Brain microvascular endothelial cell (primary cell): Measurements from ENCODE around the gene KRTAP25-1.

Source experiments
- DNase-seq: peaks from one replicate; pipeline ENCODE4 v3.0.0-alpha.2; 2020
- H3K27ac ChIP-seq: fragments of 250-450 bp; sonication (Bioruptor Pico); 2 replicates; pipeline ENCODE4 v1.5.1; 2020; ENCODE audit warnings: mild to moderate bottlenecking, moderate library complexity
- H3K27me3 ChIP-seq: fragments of 250-450 bp; sonication (Bioruptor Pico); replicated peaks from 2 replicates; pipeline ENCODE4 v1.5.1; 2020; ENCODE audit warnings: mild to moderate bottlenecking
- H3K36me3 ChIP-seq: fragments of 250-450 bp; sonication (Bioruptor Pico); replicated peaks from 2 replicates; pipeline ENCODE4 v1.5.1; 2020; ENCODE audit warnings: mild to moderate bottlenecking
- H3K4me3 ChIP-seq: 2 replicates; pipeline ENCODE4 v1.5.1; 2011; ENCODE audit warnings: low read depth, mild to moderate bottlenecking, control low read depth, low read length, moderate library complexity
- CTCF ChIP-seq: IDR thresholded peaks from 2 replicates; pipeline ENCODE4 v1.5.1; 2011; ENCODE audit warnings: low read depth, mild to moderate bottlenecking, moderate library complexity, low read length, control low read depth, inconsistent platforms; ENCODE audit errors: missing control alignments
- in situ Hi-C: cut with HindIII; loops from 2 replicates; pipeline ENCODE4 v1.10.0; 2017; ENCODE audit warnings: low sequenced_read_pairs, low pct_ligation_motif_present

Gene KRTAP25-1

GRCh38 chr21:30268608-30269197 lies 20.6 kb downstream of the KRTAP25-1 start:
- no peaks in the 10 kb centered on the region for H3K36me3 ChIP-seq
- H3K27me3 ChIP-seq, result no peaks in the 10 kb centered on the region
- no peak overlapping the region for H3K4me3 ChIP-seq
- peak; percentile 34 for TF ChIP-seq CTCF
- no peak overlapping the region for H3K27ac ChIP-seq
- no peak for DNase-seq
- in situ Hi-C loops, result no loop called here

- DNase-seq, result peak; percentile 49
- H3K27me3 ChIP-seq, result no peaks in the 10 kb centered on the region
- no peaks in the 10 kb centered on the region for H3K36me3 ChIP-seq
- in situ Hi-C loops, result no loop called here
- H3K4me3 ChIP-seq, result no peak overlapping the region
- TF ChIP-seq CTCF, result peak; percentile 57
- no peak overlapping the region for H3K27ac ChIP-seq
Observed at GRCh38 chr21:30257773-30258172, 31.5 kb downstream of the KRTAP25-1 start.

- H3K4me3 ChIP-seq, result no peak overlapping the region
- H3K27me3 ChIP-seq, result no peaks in the 10 kb centered on the region
- DNase-seq, result no peak
- H3K36me3 ChIP-seq, result no peaks in the 10 kb centered on the region
- in situ Hi-C loops, result no loop called here
- no peak overlapping the region for H3K27ac ChIP-seq
- no peak for TF ChIP-seq CTCF
Observed at GRCh38 chr21:30256100-30256499, 33.2 kb downstream of the KRTAP25-1 start.

GRCh38 chr21:30255679-30256078 lies 33.6 kb downstream of the KRTAP25-1 start:
- in situ Hi-C loops, result no loop called here
- no peak overlapping the region for H3K4me3 ChIP-seq
- no peak for TF ChIP-seq CTCF
- no peaks in the 10 kb centered on the region for H3K27me3 ChIP-seq
- no peaks in the 10 kb centered on the region for H3K36me3 ChIP-seq
- no peak overlapping the region for H3K27ac ChIP-seq
- DNase-seq, result no peak

GRCh38 chr21:30251781-30252180 lies 37.5 kb downstream of the KRTAP25-1 start:
- Histone ChIP-seq H3K4me3 (no peak overlapping the region), H3K27ac (no peak overlapping the region), H3K36me3 (no peaks in the 10 kb centered on the region), H3K27me3 (no peaks in the 10 kb centered on the region)
- in situ Hi-C loops, result no loop called here
- no peak for TF ChIP-seq CTCF
- no peak for DNase-seq

- in situ Hi-C loops, result no loop called here
- H3K4me3 ChIP-seq, result no peak overlapping the region
Observed at GRCh38 chr21:30249936-30250335, 39.4 kb downstream of the KRTAP25-1 start.

More at GRCh38 chr21:30249936-30250335, 39.4 kb downstream of the KRTAP25-1 start:
- Histone ChIP-seq H3K36me3 (no peaks in the 10 kb centered on the region), H3K27me3 (no peaks in the 10 kb centered on the region), H3K27ac (no peak overlapping the region)
- DNase-seq, result no peak
- TF ChIP-seq CTCF, result no peak
